Measurements from ENCODE around the gene ACP7.

DNA sequence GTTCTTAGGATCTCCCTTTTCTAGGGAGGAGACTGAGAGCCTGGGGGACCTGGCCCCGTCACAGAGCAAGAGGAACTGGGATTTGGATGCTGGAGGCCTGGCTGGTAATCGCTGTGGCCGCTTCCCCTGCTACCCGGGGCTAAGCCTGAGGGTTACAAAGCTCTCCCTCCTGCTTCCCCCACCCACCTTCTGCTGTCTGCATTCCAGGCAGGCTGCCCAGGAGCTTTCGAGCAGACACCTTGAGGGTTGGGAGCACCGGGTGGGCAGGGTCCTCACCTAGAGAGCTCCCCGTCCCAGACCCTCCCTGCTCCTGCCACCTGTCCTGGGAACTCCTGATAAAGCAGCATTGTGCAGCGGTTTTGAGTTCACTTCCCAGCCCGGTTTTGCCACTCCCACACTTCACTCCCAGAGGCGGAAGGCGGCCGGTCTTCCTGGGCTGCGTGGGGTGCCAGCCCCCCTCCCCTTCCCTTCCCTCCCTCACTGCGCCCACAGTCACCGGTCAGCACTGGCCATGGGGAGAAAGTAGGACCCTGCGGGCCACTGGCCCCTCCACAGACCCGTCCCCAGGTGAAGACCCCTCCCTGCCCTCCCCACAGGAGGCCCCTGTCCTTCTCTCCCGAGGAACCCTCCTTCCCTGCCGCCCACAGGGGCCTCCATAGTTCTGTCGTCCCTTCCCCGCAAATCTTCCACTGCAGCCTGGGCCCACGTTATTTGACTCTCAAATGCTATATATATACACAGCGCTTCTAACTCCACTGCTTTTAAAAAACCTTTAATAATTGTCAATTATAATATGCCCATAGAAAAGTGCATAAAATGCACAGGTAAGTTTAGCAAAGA lies 49.5 kb downstream of the ACP7 start:
- TF ChIP-seq, protein P1, sequence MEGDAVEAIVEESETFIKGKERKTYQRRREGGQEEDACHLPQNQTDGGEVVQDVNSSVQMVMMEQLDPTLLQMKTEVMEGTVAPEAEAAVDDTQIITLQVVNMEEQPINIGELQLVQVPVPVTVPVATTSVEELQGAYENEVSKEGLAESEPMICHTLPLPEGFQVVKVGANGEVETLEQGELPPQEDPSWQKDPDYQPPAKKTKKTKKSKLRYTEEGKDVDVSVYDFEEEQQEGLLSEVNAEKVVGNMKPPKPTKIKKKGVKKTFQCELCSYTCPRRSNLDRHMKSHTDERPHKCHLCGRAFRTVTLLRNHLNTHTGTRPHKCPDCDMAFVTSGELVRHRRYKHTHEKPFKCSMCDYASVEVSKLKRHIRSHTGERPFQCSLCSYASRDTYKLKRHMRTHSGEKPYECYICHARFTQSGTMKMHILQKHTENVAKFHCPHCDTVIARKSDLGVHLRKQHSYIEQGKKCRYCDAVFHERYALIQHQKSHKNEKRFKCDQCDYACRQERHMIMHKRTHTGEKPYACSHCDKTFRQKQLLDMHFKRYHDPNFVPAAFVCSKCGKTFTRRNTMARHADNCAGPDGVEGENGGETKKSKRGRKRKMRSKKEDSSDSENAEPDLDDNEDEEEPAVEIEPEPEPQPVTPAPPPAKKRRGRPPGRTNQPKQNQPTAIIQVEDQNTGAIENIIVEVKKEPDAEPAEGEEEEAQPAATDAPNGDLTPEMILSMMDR (IDR thresholded peaks at IDR 0.05) = no peak
- no peak for TF ChIP-seq POLR2A (IDR thresholded peaks at IDR 0.05)

All from lower leg skin (tissue), 3 donors.